Epithelial cell of proximal tubule (primary cell): ENCODE results near the gene CX3CL1. TPM values are rescaled to one million over a fixed set of nuclear protein-coding genes. Genes with fewer than 3 reads are reported as not detected.

Experiments
- DNase-seq: peaks from one replicate; pipeline ENCODE4 v3.0.0-alpha.2; 2011; ENCODE audit warnings: low read depth
- H3K4me3 ChIP-seq: 2 replicates; pipeline ENCODE4 v1.5.1; 2011; ENCODE audit warnings: low read depth, mild to moderate bottlenecking, low read length
- total RNA-seq: library from RNA; depleted of rRNA; stranded (reverse); fragments of >200 nt; gene quantifications from 2 replicates; pipeline ENCODE4 v1.2.3, GENCODE V29; 2015
- TF ChIP-seq, protein P1 (sequence below): conservative IDR thresholded peaks from 2 replicates; pipeline ENCODE4 v1.5.1; 2012; ENCODE audit warnings: low read depth, mild to moderate bottlenecking, low read length

CX3CL1 gene
- total RNA-seq, 1 donor from 2014 or later: 13.5 TPM

- TF ChIP-seq, protein P1, sequence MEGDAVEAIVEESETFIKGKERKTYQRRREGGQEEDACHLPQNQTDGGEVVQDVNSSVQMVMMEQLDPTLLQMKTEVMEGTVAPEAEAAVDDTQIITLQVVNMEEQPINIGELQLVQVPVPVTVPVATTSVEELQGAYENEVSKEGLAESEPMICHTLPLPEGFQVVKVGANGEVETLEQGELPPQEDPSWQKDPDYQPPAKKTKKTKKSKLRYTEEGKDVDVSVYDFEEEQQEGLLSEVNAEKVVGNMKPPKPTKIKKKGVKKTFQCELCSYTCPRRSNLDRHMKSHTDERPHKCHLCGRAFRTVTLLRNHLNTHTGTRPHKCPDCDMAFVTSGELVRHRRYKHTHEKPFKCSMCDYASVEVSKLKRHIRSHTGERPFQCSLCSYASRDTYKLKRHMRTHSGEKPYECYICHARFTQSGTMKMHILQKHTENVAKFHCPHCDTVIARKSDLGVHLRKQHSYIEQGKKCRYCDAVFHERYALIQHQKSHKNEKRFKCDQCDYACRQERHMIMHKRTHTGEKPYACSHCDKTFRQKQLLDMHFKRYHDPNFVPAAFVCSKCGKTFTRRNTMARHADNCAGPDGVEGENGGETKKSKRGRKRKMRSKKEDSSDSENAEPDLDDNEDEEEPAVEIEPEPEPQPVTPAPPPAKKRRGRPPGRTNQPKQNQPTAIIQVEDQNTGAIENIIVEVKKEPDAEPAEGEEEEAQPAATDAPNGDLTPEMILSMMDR: no peak
- DNase-seq: no peak
- H3K4me3 ChIP-seq: no peak overlapping the region
Observed at GRCh38 chr16:57389087-57389468, 16.8 kb downstream of the CX3CL1 start.

DNA sequence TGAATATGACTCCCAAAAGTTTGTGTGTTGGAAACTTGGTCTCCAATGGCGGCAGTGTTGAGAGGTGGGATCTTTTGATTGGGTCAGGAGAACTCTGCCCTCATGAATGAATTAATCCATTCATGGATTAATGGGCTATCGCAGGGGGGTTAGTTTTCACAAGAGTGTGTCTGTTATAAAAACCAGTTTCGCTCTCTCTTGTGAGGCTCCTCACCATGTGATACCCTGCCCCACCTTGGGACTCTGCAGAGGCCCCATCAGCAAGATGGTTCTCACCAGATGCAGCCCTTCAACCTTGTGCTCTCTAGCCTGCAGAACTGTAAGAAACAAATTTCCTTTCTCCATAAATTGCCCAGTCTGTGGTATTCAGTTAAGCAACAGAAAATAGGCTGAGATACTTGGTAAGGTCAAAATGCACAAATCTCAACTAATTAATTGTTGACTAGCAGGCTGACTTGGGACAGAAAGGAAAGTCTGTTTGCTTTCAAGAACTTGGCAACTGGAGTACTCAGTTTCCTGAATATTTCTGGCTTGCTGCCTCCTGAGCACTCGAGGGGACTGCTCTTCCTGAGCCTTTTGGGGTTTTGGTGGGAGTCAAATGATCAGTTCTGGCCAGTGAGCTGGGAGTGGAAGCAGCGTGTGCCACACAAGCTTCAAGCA is 18.5 kb downstream of the CX3CL1 start:
- TF ChIP-seq, protein P1: no peak
- DNase-seq: no peak
- no peak overlapping the region for H3K4me3 ChIP-seq

GRCh38 chr16:57391300-57391699 is 19.0 kb downstream of the CX3CL1 start:
- no peak for DNase-seq
- TF ChIP-seq, protein P1: no peak
- no peak overlapping the region for H3K4me3 ChIP-seq

DNA sequence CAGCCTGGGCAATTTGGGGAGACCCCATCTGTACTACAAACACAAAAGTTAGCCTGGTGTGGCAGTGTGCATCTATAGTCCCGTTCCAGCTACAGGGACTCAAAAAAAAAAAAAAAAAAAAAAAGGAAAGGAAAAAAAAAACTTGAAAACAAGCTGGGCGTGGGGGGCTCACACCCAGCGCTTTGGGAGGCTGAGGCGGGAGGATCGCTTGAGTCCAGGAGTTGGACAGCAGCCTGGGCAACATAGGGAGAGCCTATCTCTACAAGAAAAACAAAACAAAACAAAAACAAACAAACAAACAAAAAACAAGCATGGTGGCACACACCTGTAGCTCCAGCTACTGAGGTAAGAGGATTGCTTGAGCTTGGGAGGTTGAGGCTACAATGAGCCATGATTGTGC is 19.4 kb downstream of the CX3CL1 start:
- TF ChIP-seq, protein P1: no peak
- no peak overlapping the region for H3K4me3 ChIP-seq
- DNase-seq: no peak

DNA sequence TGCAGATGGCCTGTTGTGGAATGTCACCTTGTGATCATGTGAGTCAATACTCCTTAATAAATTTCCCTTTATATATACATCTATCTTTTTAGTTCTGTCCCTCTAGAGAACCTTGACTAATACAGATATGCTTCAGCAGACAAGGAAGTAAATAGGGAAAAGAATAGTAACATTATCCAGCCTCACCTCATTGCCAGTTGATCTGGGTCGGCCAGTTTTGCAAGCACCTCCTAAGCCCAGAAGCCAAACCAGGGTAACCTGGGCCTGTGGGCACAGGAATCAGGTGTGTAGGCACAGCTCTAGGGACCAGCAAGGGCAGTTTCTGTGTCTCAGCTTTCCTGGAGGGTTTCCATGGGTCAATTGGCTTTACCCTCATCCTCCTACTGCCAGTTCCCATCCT is 20.4 kb downstream of the CX3CL1 start:
- DNase-seq: no peak
- TF ChIP-seq, protein P1: no peak
- H3K4me3 ChIP-seq: no peak overlapping the region

DNA sequence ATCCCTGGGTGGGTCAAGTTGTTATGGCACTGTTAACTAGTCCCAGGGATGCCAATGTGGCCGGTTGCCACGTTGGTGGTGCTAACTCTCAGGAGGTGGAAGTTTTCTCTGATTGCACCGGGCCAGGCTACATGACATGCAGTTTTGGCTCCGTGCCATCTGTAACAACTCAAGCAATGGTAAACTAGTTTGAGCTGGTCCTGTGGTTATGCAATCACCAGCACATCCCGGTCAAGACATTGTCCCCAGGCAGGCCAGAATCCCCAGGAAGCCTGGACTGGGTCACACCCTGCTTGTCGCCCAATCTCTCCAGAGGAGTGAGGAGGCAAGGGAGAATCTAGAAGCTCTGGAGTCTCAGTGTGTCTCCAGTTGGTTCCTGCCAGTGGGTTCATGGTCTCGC is 22.2 kb downstream of the CX3CL1 start:
- DNase-seq: no peak
- TF ChIP-seq, protein P1: no peak
- H3K4me3 ChIP-seq: no peak overlapping the region

- TF ChIP-seq, protein P1: no peak
Observed at GRCh38 chr16:57395026-57395425, 22.7 kb downstream of the CX3CL1 start.

More at GRCh38 chr16:57395026-57395425, 22.7 kb downstream of the CX3CL1 start:
- no peak for DNase-seq
- no peak overlapping the region for H3K4me3 ChIP-seq
